GM12801 (cell line): ENCODE results near the gene KRTAP2-1.
"Not testable (repeated sequence)": the region's sequence is repeated elsewhere in the genome, so short reads cannot be mapped to it uniquely, and the experiment has no call there.

Experiments used
- CTCF ChIP-seq: IDR thresholded peaks from one replicate; pipeline ENCODE4 v1.5.1; 2011; ENCODE audit warnings: control low read depth; ENCODE audit not compliant: insufficient read length; ENCODE audit errors: extremely low read depth

Gene KRTAP2-1

GRCh38 chr17:41046735-41047465, at the start of gene KRTAP2-1:
Gene KRTAP2-1, minus strand, starts transcription at chr17:41047316. Its CDS starts 49 bp downstream, at chr17:41047267.
- TF ChIP-seq CTCF = not testable (repeated sequence)

- no peak for TF ChIP-seq CTCF
Measured at GRCh38 chr17:41096055-41096454, 48.9 kb upstream of the KRTAP2-1 start.

- not testable (repeated sequence) for TF ChIP-seq CTCF
Measured at GRCh38 chr17:41084100-41084856, 37.2 kb upstream of the KRTAP2-1 start, which contains the start of gene KRTAP4-7. Gene KRTAP4-7, plus strand, starts transcription at chr17:41084150. Its CDS starts 57 bp downstream, at chr17:41084207.

GRCh38 chr17:41082626-41083025, 35.5 kb upstream of the KRTAP2-1 start:
- no peak for TF ChIP-seq CTCF

- no peak for TF ChIP-seq CTCF
Measured at GRCh38 chr17:41076788-41077187, 29.7 kb upstream of the KRTAP2-1 start.

- no peak for TF ChIP-seq CTCF
Measured at GRCh38 chr17:41073676-41074075, 26.6 kb upstream of the KRTAP2-1 start.

GRCh38 chr17:41071606-41072360, 24.7 kb upstream of the KRTAP2-1 start:
- TF ChIP-seq CTCF = no peak
